ENCODE data around the gene GPLD1.

GPLD1 gene

DNA sequence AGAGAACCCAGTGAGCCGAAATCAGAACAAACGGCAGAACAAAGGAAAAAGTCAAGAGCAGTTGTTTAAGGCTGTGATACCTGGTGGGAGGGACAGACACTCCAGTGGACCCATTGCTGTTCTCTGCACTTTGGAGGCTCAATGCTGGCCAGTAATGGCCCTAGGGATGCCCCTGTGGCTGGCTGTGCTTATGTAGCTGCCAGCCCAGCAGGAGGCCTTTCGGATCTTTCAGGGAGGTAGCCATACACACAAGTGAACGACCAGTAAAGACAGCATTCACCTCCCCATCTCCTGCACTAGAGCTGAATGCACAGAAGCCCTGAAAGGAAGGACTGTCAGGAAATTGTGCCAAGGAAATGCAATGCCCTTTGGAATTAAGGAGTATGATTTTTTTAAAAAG, 34.3 kb downstream of the GPLD1 start:
- TF ChIP-seq, protein P1, sequence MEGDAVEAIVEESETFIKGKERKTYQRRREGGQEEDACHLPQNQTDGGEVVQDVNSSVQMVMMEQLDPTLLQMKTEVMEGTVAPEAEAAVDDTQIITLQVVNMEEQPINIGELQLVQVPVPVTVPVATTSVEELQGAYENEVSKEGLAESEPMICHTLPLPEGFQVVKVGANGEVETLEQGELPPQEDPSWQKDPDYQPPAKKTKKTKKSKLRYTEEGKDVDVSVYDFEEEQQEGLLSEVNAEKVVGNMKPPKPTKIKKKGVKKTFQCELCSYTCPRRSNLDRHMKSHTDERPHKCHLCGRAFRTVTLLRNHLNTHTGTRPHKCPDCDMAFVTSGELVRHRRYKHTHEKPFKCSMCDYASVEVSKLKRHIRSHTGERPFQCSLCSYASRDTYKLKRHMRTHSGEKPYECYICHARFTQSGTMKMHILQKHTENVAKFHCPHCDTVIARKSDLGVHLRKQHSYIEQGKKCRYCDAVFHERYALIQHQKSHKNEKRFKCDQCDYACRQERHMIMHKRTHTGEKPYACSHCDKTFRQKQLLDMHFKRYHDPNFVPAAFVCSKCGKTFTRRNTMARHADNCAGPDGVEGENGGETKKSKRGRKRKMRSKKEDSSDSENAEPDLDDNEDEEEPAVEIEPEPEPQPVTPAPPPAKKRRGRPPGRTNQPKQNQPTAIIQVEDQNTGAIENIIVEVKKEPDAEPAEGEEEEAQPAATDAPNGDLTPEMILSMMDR (IDR thresholded peaks at IDR 0.05; ENCODE audit: borderline replicate concordance, insufficient read depth, low read depth, low read length) = no peak
- no peak overlapping the region for H3K4me3 ChIP-seq (ENCODE audit: low read depth, low read length)

GRCh38 chr6:24454452-24454851, 34.9 kb downstream of the GPLD1 start:
- no peak overlapping the region for H3K4me3 ChIP-seq (ENCODE audit: low read depth, low read length)
- TF ChIP-seq, protein P1 (IDR thresholded peaks at IDR 0.05; ENCODE audit: borderline replicate concordance, insufficient read depth, low read depth, low read length) = no peak

DNA sequence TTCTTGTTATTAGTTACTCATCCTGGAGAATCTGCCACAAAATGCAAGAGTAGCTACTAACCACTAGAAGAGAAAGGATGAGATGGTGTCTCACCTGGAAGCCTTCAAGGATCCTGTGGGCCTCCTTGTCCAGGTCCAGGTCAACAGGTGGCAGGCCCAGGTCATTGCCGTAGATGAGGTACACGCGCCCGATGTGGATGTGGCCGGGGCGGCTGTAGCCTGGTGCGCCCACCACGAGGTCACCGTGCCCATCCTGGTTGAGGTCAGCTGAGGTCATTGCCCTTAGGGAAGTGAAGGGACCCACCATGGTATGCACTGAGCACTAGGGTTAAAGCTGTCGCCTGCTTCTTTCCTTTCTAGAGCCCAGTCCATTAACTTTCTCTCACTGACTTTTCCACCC, 35.5 kb downstream of the GPLD1 start:
- H3K4me3 ChIP-seq (ENCODE audit: low read depth, low read length) = no peak overlapping the region
- TF ChIP-seq, protein P1 (IDR thresholded peaks at IDR 0.05; ENCODE audit: borderline replicate concordance, insufficient read depth, low read depth, low read length) = no peak

DNA sequence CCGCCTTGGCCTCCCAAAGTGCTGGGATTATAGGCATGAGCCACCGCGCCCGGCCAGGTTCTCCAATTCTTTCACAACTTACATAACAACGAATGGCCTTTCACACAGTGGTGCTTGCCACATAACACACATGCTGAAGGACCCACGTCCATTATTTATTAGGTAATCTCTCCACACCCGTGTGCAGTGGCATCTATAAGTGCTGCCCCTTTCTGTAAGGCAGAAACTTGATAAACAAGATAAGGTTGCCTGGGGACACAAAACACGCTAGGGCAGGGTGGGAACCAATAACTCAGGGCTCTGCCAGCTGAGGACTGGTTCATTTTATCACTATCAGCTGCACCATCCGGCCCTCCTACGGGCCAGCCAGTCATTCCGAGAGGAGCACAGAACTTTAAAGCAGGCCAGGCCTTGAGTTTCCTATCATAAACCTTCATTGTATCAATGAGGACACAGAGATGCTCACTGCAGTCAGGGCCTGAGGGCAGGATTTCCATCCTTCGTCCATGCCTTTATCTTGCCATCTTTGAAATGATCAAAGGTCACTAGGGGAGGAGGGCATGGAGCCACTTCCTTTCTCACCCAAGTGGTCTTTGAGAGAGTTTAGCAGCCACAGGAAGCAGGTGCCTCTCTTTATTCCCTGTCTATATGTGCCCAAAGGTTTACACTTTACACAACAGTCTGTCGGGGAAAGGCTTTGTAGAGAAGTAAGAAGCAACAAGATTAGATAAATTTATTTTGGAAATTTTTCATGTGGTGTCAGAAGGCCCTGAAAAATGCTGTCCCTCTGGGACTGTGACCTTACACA, 37.6 kb downstream of the GPLD1 start:
- no peak overlapping the region for H3K4me3 ChIP-seq (ENCODE audit: low read depth, low read length)
- TF ChIP-seq, protein P1 (IDR thresholded peaks at IDR 0.05; ENCODE audit: borderline replicate concordance, insufficient read depth, low read depth, low read length) = no peak

- no peak overlapping the region for H3K4me3 ChIP-seq (ENCODE audit: low read depth, low read length)
- TF ChIP-seq, protein P1 (IDR thresholded peaks at IDR 0.05; ENCODE audit: borderline replicate concordance, insufficient read depth, low read depth, low read length) = no peak
Measured at GRCh38 chr6:24448828-24449525, 40.4 kb downstream of the GPLD1 start.

DNA sequence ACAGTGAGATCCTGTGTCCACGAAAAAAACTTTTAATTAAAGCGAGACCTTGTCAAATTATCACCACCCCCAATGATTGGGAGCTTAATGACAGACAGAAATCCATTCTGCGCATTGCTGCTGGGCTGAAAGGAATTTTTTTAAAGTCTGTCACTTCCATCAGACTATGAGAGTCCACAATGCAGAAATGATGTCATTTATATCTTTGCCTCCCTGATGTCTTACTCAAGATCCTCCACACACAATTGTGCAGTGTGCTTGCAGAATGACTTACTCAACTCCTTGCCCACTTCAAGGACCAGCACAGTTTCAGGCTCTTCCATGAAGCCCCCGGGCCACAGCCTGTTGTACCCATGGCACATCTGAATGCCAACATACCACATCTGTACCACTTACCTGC, 41.0 kb downstream of the GPLD1 start:
- no peak overlapping the region for H3K4me3 ChIP-seq (ENCODE audit: low read depth, low read length)
- TF ChIP-seq, protein P1 (IDR thresholded peaks at IDR 0.05; ENCODE audit: borderline replicate concordance, insufficient read depth, low read depth, low read length) = no peak

DNA sequence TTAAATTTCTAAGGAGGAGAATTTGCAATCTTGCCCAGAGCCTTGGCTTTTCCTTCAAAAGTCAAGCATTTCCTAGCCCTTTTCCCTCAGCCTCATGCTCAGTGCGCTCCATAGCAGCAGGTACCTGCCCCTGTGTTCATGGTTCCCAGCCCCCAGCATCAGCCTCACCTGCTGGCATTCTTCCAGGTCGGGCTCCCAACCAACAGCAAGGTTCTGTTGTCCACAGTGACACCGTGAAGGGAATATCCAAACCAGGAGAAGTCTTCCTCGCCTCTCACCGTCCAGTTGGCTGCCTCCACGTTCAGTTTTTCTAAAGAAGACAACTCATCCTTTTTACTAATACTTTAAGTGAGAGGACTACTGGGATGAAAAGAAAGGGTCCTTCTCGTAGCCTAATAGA, 42.7 kb downstream of the GPLD1 start:
- H3K4me3 ChIP-seq (ENCODE audit: low read depth, low read length) = no peak overlapping the region
- TF ChIP-seq, protein P1 (IDR thresholded peaks at IDR 0.05; ENCODE audit: borderline replicate concordance, insufficient read depth, low read depth, low read length) = no peak
